HCT116 (cell line): Measurements from ENCODE around the gene DPP10. TPM values are rescaled to one million over a fixed set of nuclear protein-coding genes. Genes with fewer than 3 reads are reported as not detected.

Experiments used
- ATAC-seq: fragments of 200-7000 bp; cut with Tn5 transposase; 2 replicates; pipeline ENCODE4 v1.9.1; 2020; ENCODE audit warnings: mild to moderate bottlenecking, moderate library complexity
- BruUV-seq: library from RNA; stranded (reverse); fragments of 400-500 nt; replicated peaks from 2 replicates; lab custom pipeline; 2021; lab: Mats Ljungman, UMichigan
- CTCF ChIA-PET: fragments of 300-600 bp; sonication (Branson Sonifier 250); formaldehyde crosslinking; loops from one replicate; lab custom pipeline; 2021; ENCODE audit warnings: antibody characterized with exemption; lab: Charles Lee
- POLR2A ChIA-PET: fragments of 300-600, 350-600 bp; sonication (Branson Sonifier 250); formaldehyde crosslinking; loops from one replicate; lab custom pipeline; 2021; ENCODE audit warnings: antibody characterized with exemption; lab: Charles Lee
- RAD21 ChIA-PET, 2 experiments: fragments of 300-600 bp; sonication (Branson Sonifier 250); formaldehyde crosslinking; loops; one replicate each; lab custom pipeline; 2023; ENCODE audit warnings: low total read pairs in 2 of 2; ENCODE audit not compliant: uncharacterized antibody in 2 of 2, unreplicated experiment in 2 of 2, low non-redundant PET in 1 of 2; lab: Charles Lee
- DNase-seq: peaks from one replicate; pipeline ENCODE4 v3.0.0-alpha.2; 2010; ENCODE audit warnings: low read depth, low spot score
- H2AFZ ChIP-seq: fragments of 200-600 bp; shearing (Covaris generic), sonication (generic); 2 replicates; pipeline ENCODE4 v1.6.1; 2017; ENCODE audit warnings: low read depth, mixed run types, mixed read lengths, antibody characterized with exemption, low read length; ENCODE audit not compliant: poor library complexity, severe bottlenecking
- H3K27ac ChIP-seq: 2 replicates; pipeline ENCODE4 v1.5.1; 2012; ENCODE audit warnings: low read depth, low read length
- H3K27me3 ChIP-seq: fragments of 200-600 bp; sonication (generic); 2 replicates; pipeline ENCODE4 v1.6.1; 2016; ENCODE audit warnings: mixed run types, low read length, mixed read lengths; ENCODE audit not compliant: insufficient read depth
- H3K36me3 ChIP-seq, 2 experiments: fragments of 200-500 bp in 1 of 2; fragments of 200-600 bp in 1 of 2; sonication (Bioruptor generic) in 1 of 2; sonication (generic) in 1 of 2; 2 replicates each; pipeline versions ENCODE4 v1.5.1 to v1.6.1; 2014 to 2016; ENCODE audit warnings: low read length in 2 of 2, inconsistent platforms in 1 of 2, mixed read lengths in 1 of 2, mixed run types in 1 of 2; ENCODE audit not compliant: insufficient read depth in 2 of 2, control insufficient read depth in 1 of 2
- H3K4me1 ChIP-seq, 2 experiments: fragments of 200-600 bp in 1 of 2; sonication (generic) in 1 of 2; 2 replicates each; pipeline versions ENCODE4 v1.5.1 to v1.6.1; 2012 to 2017; ENCODE audit warnings: low read length in 2 of 2, inconsistent platforms in 1 of 2, mild to moderate bottlenecking in 1 of 2, mixed read lengths in 1 of 2, mixed run types in 1 of 2, moderate library complexity in 1 of 2; ENCODE audit not compliant: insufficient read depth in 2 of 2, control insufficient read depth in 1 of 2
- H3K4me2 ChIP-seq: fragments of 200-600 bp; sonication (generic); 2 replicates; pipeline ENCODE4 v1.6.1; 2017; ENCODE audit warnings: mixed run types, low read length, mixed read lengths
- H3K4me3 ChIP-seq, 2 experiments: fragments of 200-600 bp in 1 of 2; sonication (generic) in 1 of 2; replicated peaks in 1 of 2; 2 replicates each; pipeline ENCODE4 v1.5.1; 2011 to 2016; ENCODE audit warnings: low read length in 2 of 2, control low read depth in 1 of 2, low read depth in 1 of 2, mild to moderate bottlenecking in 1 of 2, mixed read lengths in 1 of 2, mixed run types in 1 of 2
- H3K79me2 ChIP-seq: fragments of 200-600 bp; sonication (generic); 2 replicates; pipeline ENCODE4 v1.6.1; 2017; ENCODE audit warnings: mild to moderate bottlenecking, mixed run types, low read length, moderate library complexity, mixed read lengths; ENCODE audit not compliant: insufficient read depth
- H3K9ac ChIP-seq: fragments of 200-600 bp; sonication (generic); 2 replicates; pipeline ENCODE4 v1.6.1; 2016; ENCODE audit warnings: low read length, mixed read lengths
- H3K9me2 ChIP-seq: fragments of 200-600 bp; sonication (generic), shearing (Covaris generic); 2 replicates; pipeline ENCODE4 v1.6.1; 2017; ENCODE audit warnings: mixed run types, mild to moderate bottlenecking, moderate library complexity; ENCODE audit not compliant: insufficient read depth
- H3K9me3 ChIP-seq, 2 experiments: fragments of 200-500 bp in 1 of 2; fragments of 200-600 bp in 1 of 2; sonication (Bioruptor generic) in 1 of 2; sonication (generic) in 1 of 2; 2 replicates each; pipeline ENCODE4 v1.6.1; 2014 to 2017; ENCODE audit warnings: low read length in 2 of 2, mixed read lengths in 2 of 2, inconsistent platforms in 1 of 2, low read depth in 1 of 2, mild to moderate bottlenecking in 1 of 2, mixed run types in 1 of 2, moderate library complexity in 1 of 2; ENCODE audit not compliant: control insufficient read depth in 1 of 2, insufficient read depth in 1 of 2
- H4K20me1 ChIP-seq: fragments of 200-600 bp; sonication (generic), shearing (Covaris generic); 2 replicates; pipeline ENCODE4 v1.6.1; 2017; ENCODE audit warnings: mixed run types, mild to moderate bottlenecking, moderate library complexity; ENCODE audit not compliant: insufficient read depth
- CBX3 ChIP-seq: IDR thresholded peaks from 2 replicates; pipeline ENCODE4 v1.6.1; 2012; ENCODE audit warnings: low read depth
- EGR1 ChIP-seq: IDR thresholded peaks from 2 replicates; pipeline ENCODE4 v1.6.1; 2012; ENCODE audit warnings: low read depth
- EZH2phosphoT487 ChIP-seq: fragments of 200-600 bp; IDR thresholded peaks from 2 replicates; pipeline ENCODE4 v1.6.1; 2018; ENCODE audit warnings: antibody characterized with exemption, borderline replicate concordance
- JUND ChIP-seq: IDR thresholded peaks from 2 replicates; pipeline ENCODE4 v1.6.1; 2012
- POLR2A ChIP-seq: IDR thresholded peaks from 2 replicates; pipeline ENCODE4 v1.7.0; 2011; ENCODE audit warnings: borderline replicate concordance; ENCODE audit not compliant: insufficient read depth, insufficient read length; ENCODE audit errors: extremely low read depth
- POLR2AphosphoS5 ChIP-seq: IDR thresholded peaks from 2 replicates; pipeline ENCODE4 v1.6.1; 2011; ENCODE audit warnings: mild to moderate bottlenecking, low read depth, low read length, moderate library complexity
- RAD21 ChIP-seq: IDR thresholded peaks from 2 replicates; pipeline ENCODE4 v1.6.1; 2012; ENCODE audit warnings: low read depth, mild to moderate bottlenecking
- SIN3A ChIP-seq: IDR thresholded peaks from 2 replicates; pipeline ENCODE4 v1.6.1; 2012; ENCODE audit warnings: low read depth
- SP1 ChIP-seq: IDR thresholded peaks from 2 replicates; pipeline ENCODE4 v1.6.1; 2012; ENCODE audit warnings: low read depth
- SRF ChIP-seq: IDR thresholded peaks from 2 replicates; pipeline ENCODE4 v1.6.1; 2012; ENCODE audit warnings: low read depth
- TCF7L2 ChIP-seq: IDR thresholded peaks from 2 replicates; pipeline ENCODE4 v1.7.0; 2011; ENCODE audit warnings: borderline replicate concordance, inconsistent platforms; ENCODE audit not compliant: insufficient read depth, insufficient read length; ENCODE audit errors: extremely low read depth
- YY1 ChIP-seq: IDR thresholded peaks from 2 replicates; pipeline ENCODE4 v1.6.1; 2011; ENCODE audit warnings: low read length, low read depth, moderate library complexity, mild to moderate bottlenecking; ENCODE audit not compliant: insufficient replicate concordance; ENCODE audit errors: extremely low read depth
- intact Hi-C: fragments of 100-400 bp; cut with micrococcal nuclease; formaldehyde crosslinking; loops from 2 replicates; pipeline ENCODE4 v1.10.0; 2022
- total RNA-seq: library from RNA; stranded (reverse); gene quantifications from one replicate; pipeline ENCODE4 v1.2.1, GENCODE V29; 2021; ENCODE audit not compliant: unreplicated experiment
- TF ChIP-seq, protein P1 (sequence below), 3 experiments: fragments of 200-600 bp in 1 of 3; sonication (generic) in 1 of 3; IDR thresholded peaks in 2 of 3; conservative IDR thresholded peaks in 1 of 3; 2 replicates each; pipeline ENCODE4 v1.5.1; 2012 to 2017; ENCODE audit warnings: low read depth in 2 of 3, low read length in 2 of 3, antibody characterized with exemption in 1 of 3, borderline replicate concordance in 1 of 3, control low read depth in 1 of 3, mild to moderate bottlenecking in 1 of 3, mixed read lengths in 1 of 3, mixed run types in 1 of 3, moderate library complexity in 1 of 3; ENCODE audit not compliant: insufficient read depth in 1 of 3
- TF ChIP-seq, protein P2 (sequence below): IDR thresholded peaks from 2 replicates; pipeline ENCODE4 v1.6.1; 2012
- TF ChIP-seq, protein P3 (sequence below): IDR thresholded peaks from 2 replicates; pipeline ENCODE4 v1.6.1; 2012; ENCODE audit warnings: low read depth
- TF ChIP-seq, protein P4 (sequence below): IDR thresholded peaks from 2 replicates; pipeline ENCODE4 v1.6.1; 2011; ENCODE audit warnings: mild to moderate bottlenecking, low read length, moderate library complexity; ENCODE audit not compliant: insufficient replicate concordance; ENCODE audit errors: extremely low read depth

DPP10 gene
- total RNA-seq, 1 experiment from 2014 or later: not detected

DNA sequence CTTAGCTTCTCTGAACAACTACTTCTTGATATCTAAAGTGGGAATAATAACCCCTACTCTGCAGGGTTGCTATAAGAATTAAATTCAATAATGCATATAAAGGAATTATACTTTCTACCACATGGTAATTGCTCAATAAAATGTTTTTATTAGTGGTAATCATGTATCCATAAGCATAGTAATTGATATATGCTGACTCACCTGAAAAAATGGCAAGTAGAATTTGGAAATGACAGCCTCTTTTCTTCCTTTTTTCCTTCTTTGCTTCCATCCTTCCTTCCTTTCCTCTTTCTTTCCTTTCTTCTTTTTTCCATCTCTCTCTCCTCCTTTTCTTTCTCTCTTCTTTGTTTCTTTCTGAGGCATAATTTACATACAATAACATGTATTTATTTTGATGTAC lies 65.3 kb downstream of the DPP10 start:
- Histone ChIP-seq H3K4me2 (no peak overlapping the region), H3K36me3 (no peaks in the 10 kb centered on the region), H3K27me3 (no peaks in the 10 kb centered on the region), H3K4me1 (no peaks in the 10 kb centered on the region), H3K4me3 (no peak overlapping the region), H3K27ac (no peak overlapping the region), H3K9me3 (peaks cover 3 to 16% of the 10 kb centered on the region in 2 experiments; a peak in 2 of 4 replicates), H3K9ac (no peak overlapping the region), H3K9me2 (no peaks in the 10 kb centered on the region), H3K79me2 (no peaks in the 10 kb centered on the region), H4K20me1 (no peaks in the 10 kb centered on the region), H2AFZ (no peak overlapping the region)
- no peak for ATAC-seq
- DNase-seq: no peak
- intact Hi-C loops: no loop called here
- ChIA-PET RAD21 (no interaction called here), CTCF (no interaction called here), POLR2A (no interaction called here)
- no peak for TF ChIP-seq SRF
- no peak for TF ChIP-seq EGR1
- TF ChIP-seq YY1: no peak
- TF ChIP-seq SP1: no peak
- no peak for TF ChIP-seq JUND
- TF ChIP-seq, protein P1, sequence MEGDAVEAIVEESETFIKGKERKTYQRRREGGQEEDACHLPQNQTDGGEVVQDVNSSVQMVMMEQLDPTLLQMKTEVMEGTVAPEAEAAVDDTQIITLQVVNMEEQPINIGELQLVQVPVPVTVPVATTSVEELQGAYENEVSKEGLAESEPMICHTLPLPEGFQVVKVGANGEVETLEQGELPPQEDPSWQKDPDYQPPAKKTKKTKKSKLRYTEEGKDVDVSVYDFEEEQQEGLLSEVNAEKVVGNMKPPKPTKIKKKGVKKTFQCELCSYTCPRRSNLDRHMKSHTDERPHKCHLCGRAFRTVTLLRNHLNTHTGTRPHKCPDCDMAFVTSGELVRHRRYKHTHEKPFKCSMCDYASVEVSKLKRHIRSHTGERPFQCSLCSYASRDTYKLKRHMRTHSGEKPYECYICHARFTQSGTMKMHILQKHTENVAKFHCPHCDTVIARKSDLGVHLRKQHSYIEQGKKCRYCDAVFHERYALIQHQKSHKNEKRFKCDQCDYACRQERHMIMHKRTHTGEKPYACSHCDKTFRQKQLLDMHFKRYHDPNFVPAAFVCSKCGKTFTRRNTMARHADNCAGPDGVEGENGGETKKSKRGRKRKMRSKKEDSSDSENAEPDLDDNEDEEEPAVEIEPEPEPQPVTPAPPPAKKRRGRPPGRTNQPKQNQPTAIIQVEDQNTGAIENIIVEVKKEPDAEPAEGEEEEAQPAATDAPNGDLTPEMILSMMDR (IDR thresholded peaks at IDR 0.05 in 2 of 3, conservative IDR thresholded peaks at IDR 0.05 in 1 of 3; ENCODE audit: borderline replicate concordance in 1 of 3, insufficient read depth in 1 of 3, low read depth in 2 of 3, low read length in 2 of 3): no peak
- no peak for TF ChIP-seq CBX3
- TF ChIP-seq, protein P2, sequence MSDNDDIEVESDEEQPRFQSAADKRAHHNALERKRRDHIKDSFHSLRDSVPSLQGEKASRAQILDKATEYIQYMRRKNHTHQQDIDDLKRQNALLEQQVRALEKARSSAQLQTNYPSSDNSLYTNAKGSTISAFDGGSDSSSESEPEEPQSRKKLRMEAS: no peak
- TF ChIP-seq TCF7L2: no peak
- TF ChIP-seq, protein P3, sequence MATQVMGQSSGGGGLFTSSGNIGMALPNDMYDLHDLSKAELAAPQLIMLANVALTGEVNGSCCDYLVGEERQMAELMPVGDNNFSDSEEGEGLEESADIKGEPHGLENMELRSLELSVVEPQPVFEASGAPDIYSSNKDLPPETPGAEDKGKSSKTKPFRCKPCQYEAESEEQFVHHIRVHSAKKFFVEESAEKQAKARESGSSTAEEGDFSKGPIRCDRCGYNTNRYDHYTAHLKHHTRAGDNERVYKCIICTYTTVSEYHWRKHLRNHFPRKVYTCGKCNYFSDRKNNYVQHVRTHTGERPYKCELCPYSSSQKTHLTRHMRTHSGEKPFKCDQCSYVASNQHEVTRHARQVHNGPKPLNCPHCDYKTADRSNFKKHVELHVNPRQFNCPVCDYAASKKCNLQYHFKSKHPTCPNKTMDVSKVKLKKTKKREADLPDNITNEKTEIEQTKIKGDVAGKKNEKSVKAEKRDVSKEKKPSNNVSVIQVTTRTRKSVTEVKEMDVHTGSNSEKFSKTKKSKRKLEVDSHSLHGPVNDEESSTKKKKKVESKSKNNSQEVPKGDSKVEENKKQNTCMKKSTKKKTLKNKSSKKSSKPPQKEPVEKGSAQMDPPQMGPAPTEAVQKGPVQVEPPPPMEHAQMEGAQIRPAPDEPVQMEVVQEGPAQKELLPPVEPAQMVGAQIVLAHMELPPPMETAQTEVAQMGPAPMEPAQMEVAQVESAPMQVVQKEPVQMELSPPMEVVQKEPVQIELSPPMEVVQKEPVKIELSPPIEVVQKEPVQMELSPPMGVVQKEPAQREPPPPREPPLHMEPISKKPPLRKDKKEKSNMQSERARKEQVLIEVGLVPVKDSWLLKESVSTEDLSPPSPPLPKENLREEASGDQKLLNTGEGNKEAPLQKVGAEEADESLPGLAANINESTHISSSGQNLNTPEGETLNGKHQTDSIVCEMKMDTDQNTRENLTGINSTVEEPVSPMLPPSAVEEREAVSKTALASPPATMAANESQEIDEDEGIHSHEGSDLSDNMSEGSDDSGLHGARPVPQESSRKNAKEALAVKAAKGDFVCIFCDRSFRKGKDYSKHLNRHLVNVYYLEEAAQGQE: no peak
- TF ChIP-seq, protein P4, sequence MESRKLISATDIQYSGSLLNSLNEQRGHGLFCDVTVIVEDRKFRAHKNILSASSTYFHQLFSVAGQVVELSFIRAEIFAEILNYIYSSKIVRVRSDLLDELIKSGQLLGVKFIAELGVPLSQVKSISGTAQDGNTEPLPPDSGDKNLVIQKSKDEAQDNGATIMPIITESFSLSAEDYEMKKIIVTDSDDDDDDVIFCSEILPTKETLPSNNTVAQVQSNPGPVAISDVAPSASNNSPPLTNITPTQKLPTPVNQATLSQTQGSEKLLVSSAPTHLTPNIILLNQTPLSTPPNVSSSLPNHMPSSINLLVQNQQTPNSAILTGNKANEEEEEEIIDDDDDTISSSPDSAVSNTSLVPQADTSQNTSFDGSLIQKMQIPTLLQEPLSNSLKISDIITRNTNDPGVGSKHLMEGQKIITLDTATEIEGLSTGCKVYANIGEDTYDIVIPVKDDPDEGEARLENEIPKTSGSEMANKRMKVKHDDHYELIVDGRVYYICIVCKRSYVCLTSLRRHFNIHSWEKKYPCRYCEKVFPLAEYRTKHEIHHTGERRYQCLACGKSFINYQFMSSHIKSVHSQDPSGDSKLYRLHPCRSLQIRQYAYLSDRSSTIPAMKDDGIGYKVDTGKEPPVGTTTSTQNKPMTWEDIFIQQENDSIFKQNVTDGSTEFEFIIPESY: no peak
- no peak for TF ChIP-seq RAD21
- TF ChIP-seq SIN3A: no peak
- no peak for TF ChIP-seq POLR2A
- TF ChIP-seq POLR2AphosphoS5: no peak
- no peak for TF ChIP-seq EZH2phosphoT487
- BruUV-seq: no TSS peak
